Stomach (tissue), 9 donors: ENCODE data around the gene TCN1. TPM values are rescaled to one million over a fixed set of nuclear protein-coding genes. Genes with fewer than 3 reads are reported as not detected.

ENCODE experiments used
- DNase-seq, 2 donors: peaks; one replicate each; pipeline versions ENCODE4 v3.0.0 to v3.0.0-alpha.2; 2013 to 2019
- H3K27ac ChIP-seq, 5 donors: fragments of 200-600 bp in 4 of 5; sonication (generic) in 4 of 5; one replicate each; pipeline ENCODE4 v1.5.1; 2013 to 2019; ENCODE audit warnings: mild to moderate bottlenecking in 1 of 5, moderate library complexity in 1 of 5
- H3K27me3 ChIP-seq, 3 donors: fragments of 200-600 bp; sonication (generic); one replicate each; pipeline ENCODE4 v1.5.1; 2017 to 2019; ENCODE audit warnings: mixed run types in 1 of 3
- H3K36me3 ChIP-seq, 4 donors: fragments of 200-600 bp; sonication (generic); 1 replicate in 3 of 4; 2 replicates in 1 of 4; pipeline ENCODE4 v1.5.1; 2016 to 2019
- H3K4me1 ChIP-seq, 4 donors: fragments of 200-600 bp; sonication (generic); one replicate each; pipeline ENCODE4 v1.5.1; 2016 to 2019
- H3K4me3 ChIP-seq, 4 donors: fragments of 200-600 bp; sonication (generic) in 3 of 4; one replicate each; pipeline ENCODE4 v1.5.1; 2016 to 2019; ENCODE audit warnings: mild to moderate bottlenecking in 1 of 4
- H3K9me3 ChIP-seq, 4 donors: fragments of 200-600 bp; sonication (generic); one replicate each; pipeline ENCODE4 v1.5.1; 2016 to 2019
- CTCF ChIP-seq, 7 experiments: fragments of 450-650 bp in 4 of 7; fragments of 200-600 bp in 3 of 7; sonication (generic) in 3 of 7; IDR thresholded peaks; one replicate each; pipeline ENCODE4 v1.5.1; 2016 to 2019; ENCODE audit warnings: antibody characterized with exemption in 7 of 7, control low read depth in 2 of 7, mild to moderate bottlenecking in 1 of 7
- EP300 ChIP-seq: sonication (generic); formaldehyde crosslinking; IDR thresholded peaks from one replicate; pipeline ENCODE4 v1.6.1; 2017; ENCODE audit warnings: antibody characterized with exemption
- POLR2A ChIP-seq, 4 donors: fragments of 450-650 bp; IDR thresholded peaks; one replicate each; pipeline ENCODE4 v1.6.1; 2016; ENCODE audit warnings: antibody characterized with exemption in 4 of 4, control low read depth in 2 of 4, mild to moderate bottlenecking in 1 of 4, moderate library complexity in 1 of 4
- POLR2AphosphoS5 ChIP-seq, 3 donors: sonication (generic); formaldehyde crosslinking; IDR thresholded peaks; one replicate each; pipeline ENCODE4 v1.6.1; 2016; ENCODE audit warnings: antibody characterized with exemption in 3 of 3
- WGBS, 5 donors: extraction: QIAGEN DNeasy Blood & Tissue Kit in 3 of 5; methylation state at CpG; one replicate each; pipeline versions ENCODE4 v1.1.5 to v1.1.7; 2013 to 2018; 5-methylcytosine and 5-hydroxymethylcytosine counted together
- intact Hi-C: fragments of 100-400 bp; cut with DNase I; formaldehyde crosslinking; loops from one replicate; pipeline ENCODE4 v1.15.1; 2023; ENCODE audit warnings: low total_unique reads
- polyA plus RNA-seq, 3 donors: library from polyadenylated mRNA; stranded (reverse); fragments of 200-250 nt; gene quantifications; one replicate each; pipeline ENCODE4 v1.2.3, GENCODE V29; 2013
- total RNA-seq, 5 donors: library from RNA; depleted of rRNA; stranded (reverse); fragments of >200 nt; gene quantifications; one replicate each; pipeline versions ENCODE4 v1.1.0 to v1.2.3, GENCODE V29; 2014 to 2016
- donor health status: healthy with polysubstance abuse.
- donor health status: Bipolar disorder and iron deficiency.
- donor health status: healthy.

TCN1 gene
- total and polyA plus RNA-seq, 8 donors: 0.58 to 77.1 (median 40.8) TPM; not detected in 1

DNA sequence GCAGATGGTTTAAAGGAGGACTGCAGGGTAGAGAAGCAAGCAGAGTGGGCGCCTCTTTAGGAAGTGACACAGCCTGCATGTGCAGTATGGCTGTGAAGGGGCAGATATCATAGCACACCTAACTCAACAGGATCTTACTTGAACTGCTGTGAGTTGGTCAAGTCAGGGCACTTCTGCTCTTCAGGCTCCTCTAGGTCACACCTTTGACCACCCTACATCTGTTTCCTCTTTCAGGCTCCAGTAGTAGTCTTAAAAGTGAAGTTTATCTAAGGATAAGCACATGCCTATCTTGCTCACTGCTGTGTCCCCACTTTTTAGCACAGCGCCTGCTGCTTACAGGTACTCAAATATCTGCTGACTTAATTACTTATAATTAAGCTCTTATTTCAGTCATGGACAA lies 62.2 kb downstream of the TCN1 start:
- H3K9me3 ChIP-seq: no peaks in the 10 kb centered on the region
- peaks cover 30 to 77% (median 73%) of the 10 kb centered on the region in 4 donors for H3K36me3 ChIP-seq
- TF ChIP-seq CTCF (IDR thresholded peaks at IDR 0.05): no peak
- TF ChIP-seq POLR2A (IDR thresholded peaks at IDR 0.05): no peak
- TF ChIP-seq POLR2AphosphoS5 (IDR thresholded peaks at IDR 0.05): no peak
- TF ChIP-seq EP300: no peak
- 77 to 91% (median 85%) methylated on average over 2 of the region's 2 CpGs for WGBS, 5 donors
- no peak overlapping the region for H3K27ac ChIP-seq
- intact Hi-C loops: loop anchor here (5.0 kb wide), 1 partner anchor 47 kb away; the partner anchor contains the start of gene STX3
- H3K4me3 ChIP-seq: no peak overlapping the region
- peaks cover 0 to 22% (median 9%) of the 10 kb centered on the region in 4 donors for H3K4me1 ChIP-seq
- H3K27me3 ChIP-seq: no peaks in the 10 kb centered on the region
- no peak for DNase-seq

Other genes with a start within 250 kb of the TCN1 start
- 10 to 100 TPM in 3 of 5 donors, 1 to 10 TPM in 2; 7.5 to 16.7 (median 10.7) TPM for gene PATL1, start 197.4 kb downstream of the TCN1 start, total RNA-seq
- 10 to 100 TPM in 1 of 3 donors, 1 to 10 TPM in 2; 8.0 to 15.9 (median 9.5) TPM for gene PATL1, start 197.4 kb downstream of the TCN1 start, polyA plus RNA-seq
- gene OR10V1, start 152.6 kb downstream of the TCN1 start, total RNA-seq: not detected
- not detected for gene OR10V1, start 152.6 kb downstream of the TCN1 start, polyA plus RNA-seq
- gene STX3, start 111.1 kb downstream of the TCN1 start, total RNA-seq: 100 to 1,000 TPM in 1 of 5 donors, 10 to 100 TPM in 4; 56.2 to 267 (median 67.2) TPM
- gene STX3, start 111.1 kb downstream of the TCN1 start, polyA plus RNA-seq: 10 to 100 TPM; 14.5 to 44.8 (median 21.7) TPM
- 10 to 100 TPM in 4 of 5 donors, 1 to 10 TPM in 1; 8.8 to 47.2 (median 28.6) TPM for gene MRPL16, start 55.7 kb downstream of the TCN1 start, total RNA-seq
- 10 to 100 TPM; 51.8 to 65.4 (median 58.0) TPM for gene MRPL16, start 55.7 kb downstream of the TCN1 start, polyA plus RNA-seq
- gene CBLIF, start 21.0 kb downstream of the TCN1 start, total RNA-seq: 1,000 to 10,000 TPM in 2 of 5 donors, 100 to 1,000 TPM in 2, 1 to 10 TPM in 1; 2.9 to 2,010 (median 456) TPM
- 100 to 1,000 TPM; 546 to 772 (median 712) TPM for gene CBLIF, start 21.0 kb downstream of the TCN1 start, polyA plus RNA-seq
- not detected for gene OOSP3, start 12.3 kb upstream of the TCN1 start, total RNA-seq
- gene OOSP3, start 12.3 kb upstream of the TCN1 start, polyA plus RNA-seq: not detected
- not detected for gene OOSP1, start 71.9 kb upstream of the TCN1 start, total RNA-seq
- not detected for gene OOSP1, start 71.9 kb upstream of the TCN1 start, polyA plus RNA-seq
- gene OOSP4A, start 97.5 kb upstream of the TCN1 start, total RNA-seq: not detected
- not detected for gene OOSP4A, start 97.5 kb upstream of the TCN1 start, polyA plus RNA-seq
- not detected for gene OOSP4B, start 150.7 kb upstream of the TCN1 start, total RNA-seq
- gene OOSP4B, start 150.7 kb upstream of the TCN1 start, polyA plus RNA-seq: not detected
- gene OOSP2, start 173.9 kb upstream of the TCN1 start, total RNA-seq: not detected
- not detected for gene OOSP2, start 173.9 kb upstream of the TCN1 start, polyA plus RNA-seq
- 1 to 10 TPM in 1 of 5 donors, not detected in 4; 2.4 TPM for gene MS4A3, start 190.2 kb upstream of the TCN1 start, total RNA-seq
- gene MS4A3, start 190.2 kb upstream of the TCN1 start, polyA plus RNA-seq: under 1 TPM in 2 of 3 donors, not detected in 1; 0.08 to 0.61 TPM
- 1 to 10 TPM in 2 of 5 donors, under 1 TPM in 1, not detected in 2; 0.58 to 7.4 (median 1.7) TPM for gene MS4A2, start 222.2 kb upstream of the TCN1 start, total RNA-seq
- 1 to 10 TPM in 2 of 3 donors, under 1 TPM in 1; 0.23 to 7.9 (median 1.2) TPM for gene MS4A2, start 222.2 kb upstream of the TCN1 start, polyA plus RNA-seq